ENCODE data around the gene GXYLT2.

GXYLT2 gene

DNA sequence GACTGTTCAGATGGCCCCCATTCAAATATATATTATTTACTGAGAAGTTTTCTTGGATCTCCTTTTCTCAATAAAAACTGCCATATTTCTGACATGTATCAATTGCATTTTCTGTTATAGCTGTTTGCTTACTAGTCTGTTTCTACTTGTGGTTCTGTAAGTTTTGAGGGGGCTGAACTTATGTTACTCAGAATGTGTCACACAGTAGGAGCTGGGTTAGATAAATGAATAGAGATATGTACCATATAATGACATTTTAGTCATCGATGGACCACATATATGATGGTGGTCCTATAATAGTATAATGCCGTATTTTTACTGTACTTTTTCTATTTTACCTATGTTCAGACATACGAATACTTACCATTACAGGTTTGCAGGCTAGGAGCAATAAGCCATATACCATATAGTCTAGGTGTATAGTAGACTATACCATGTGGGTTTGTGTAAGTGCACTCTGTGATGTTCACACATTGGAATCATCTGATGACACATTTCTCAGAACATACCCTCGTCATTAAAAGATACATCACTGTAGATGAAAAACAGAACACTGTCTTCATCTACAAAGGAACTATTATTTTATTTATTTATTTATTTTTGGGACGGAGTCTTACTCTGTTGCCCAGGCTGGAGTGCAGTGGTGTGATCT lies 131.1 kb downstream of the GXYLT2 start:
- no peak for DNase-seq (ENCODE audit: low spot score)

DNA sequence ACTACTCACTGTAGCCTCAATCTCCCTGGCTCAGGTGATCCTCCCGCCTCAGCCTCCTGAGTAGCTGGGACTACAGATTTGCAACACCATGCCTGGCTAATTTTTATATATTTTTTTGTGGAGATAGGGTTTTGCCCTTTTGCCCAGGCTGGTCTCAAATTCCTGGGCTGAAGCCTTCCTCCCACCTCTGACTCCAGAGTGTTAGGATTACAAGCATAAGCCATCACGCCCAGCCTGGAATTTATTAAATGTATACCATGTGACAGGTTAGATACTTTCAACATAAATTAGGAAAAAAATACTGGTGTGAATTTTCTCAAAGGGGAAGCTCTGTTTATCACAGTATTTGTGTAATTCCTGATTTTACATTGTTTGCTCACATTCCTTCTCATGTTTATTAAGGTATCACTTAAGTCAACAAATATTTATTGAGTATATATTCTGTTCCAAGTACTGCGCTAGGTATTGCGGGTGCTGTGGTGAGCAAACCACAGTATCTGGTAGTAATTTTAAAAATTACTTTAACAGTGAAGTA lies 133.5 kb downstream of the GXYLT2 start:
- no peak for DNase-seq (ENCODE audit: low spot score)

DNA sequence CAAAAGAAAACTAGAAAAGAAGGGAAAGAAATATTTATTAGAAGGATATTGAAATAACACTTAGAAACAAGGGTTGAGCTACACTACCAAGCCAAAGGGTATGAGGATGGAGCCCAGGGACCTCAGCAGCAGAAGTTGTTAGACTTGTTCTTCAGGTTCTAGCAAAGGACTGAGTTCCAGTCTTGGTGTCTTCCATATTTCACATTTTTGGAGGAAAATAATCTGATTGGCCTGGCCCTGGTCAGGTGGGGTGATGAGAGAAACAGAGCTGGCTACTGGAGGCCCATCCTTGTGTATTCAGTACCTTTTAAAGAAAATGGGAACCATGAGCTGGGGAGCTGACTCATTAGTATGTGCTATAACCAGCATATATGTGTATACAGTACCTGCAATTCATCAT lies 137.0 kb downstream of the GXYLT2 start:
- DNase-seq (ENCODE audit: low spot score) = peak; percentile 7

DNA sequence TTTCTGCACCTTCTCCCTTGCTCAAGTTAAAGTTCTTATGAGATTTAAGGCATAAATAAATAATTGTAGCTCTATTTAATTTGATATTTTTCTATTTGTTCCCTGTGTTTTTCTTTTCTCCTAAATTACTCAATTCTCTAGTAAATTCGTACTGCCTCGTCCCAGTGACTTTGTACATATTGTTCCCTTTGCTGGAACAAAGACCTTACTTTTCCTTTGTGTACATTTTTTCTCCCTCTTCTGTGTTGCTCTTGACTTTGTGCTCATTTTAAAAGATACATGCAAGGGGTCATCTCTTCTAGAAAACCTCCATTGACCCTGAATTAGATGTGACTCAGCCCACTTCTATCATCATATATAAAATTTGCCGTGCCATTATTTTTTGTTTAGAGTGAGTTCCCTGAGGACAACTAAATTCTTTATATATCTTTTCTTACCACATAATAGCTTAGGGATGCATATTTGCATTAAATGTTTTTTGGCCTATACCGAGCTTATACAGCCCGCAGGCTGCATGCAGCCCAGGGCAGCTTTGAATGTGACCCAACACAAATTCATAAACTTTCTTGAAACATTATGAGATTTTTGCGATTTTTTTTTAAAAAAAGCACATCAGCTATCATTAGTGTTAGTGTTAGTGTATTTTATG lies 138.4 kb downstream of the GXYLT2 start:
- DNase-seq (ENCODE audit: low spot score) = no peak
